Trophoblast cell (in vitro differentiated cells and primary cell): ENCODE data around the gene ZNF141.
"Not testable (repeated sequence)": the region's sequence is repeated elsewhere in the genome, so short reads cannot be mapped to it uniquely, and the experiment has no call there.

Experiments
- DNase-seq, 2 donors: peaks; one replicate each; pipeline ENCODE4 v3.0.0-alpha.2; 2016
- H2AFZ ChIP-seq: 2 replicates; pipeline ENCODE4 v1.6.1; 2013; ENCODE audit warnings: low read length, moderate library complexity, mild to moderate bottlenecking; ENCODE audit not compliant: insufficient read depth, poor library complexity
- H2AK5ac ChIP-seq: 2 replicates; pipeline ENCODE4 v1.6.1; 2013; ENCODE audit warnings: mild to moderate bottlenecking, low read length
- H2BK120ac ChIP-seq: 2 replicates; pipeline ENCODE4 v1.6.1; 2013; ENCODE audit warnings: low read length, mild to moderate bottlenecking, moderate library complexity; ENCODE audit not compliant: insufficient read depth, poor library complexity
- H2BK12ac ChIP-seq: 2 replicates; pipeline ENCODE4 v1.6.1; 2013; ENCODE audit warnings: mild to moderate bottlenecking, low read length, moderate library complexity
- H2BK5ac ChIP-seq: 2 replicates; pipeline ENCODE4 v1.6.1; 2013; ENCODE audit warnings: low read length, low read depth, moderate library complexity, mild to moderate bottlenecking; ENCODE audit not compliant: poor library complexity
- H3K14ac ChIP-seq: 2 replicates; pipeline ENCODE4 v1.6.1; 2013; ENCODE audit warnings: mild to moderate bottlenecking, low read length
- H3K18ac ChIP-seq: 2 replicates; pipeline ENCODE4 v1.6.1; 2013; ENCODE audit warnings: mild to moderate bottlenecking, low read length
- H3K23ac ChIP-seq: 2 replicates; pipeline ENCODE4 v1.6.1; 2013; ENCODE audit warnings: low read length
- H3K27ac ChIP-seq: 2 replicates; pipeline ENCODE4 v1.5.1; 2013; ENCODE audit warnings: low read depth, mild to moderate bottlenecking, inconsistent platforms, low read length, moderate library complexity
- H3K27me3 ChIP-seq: 2 replicates; pipeline ENCODE4 v1.6.1; 2013; ENCODE audit warnings: inconsistent platforms, mild to moderate bottlenecking, low read length, moderate library complexity; ENCODE audit not compliant: insufficient read depth
- H3K36me3 ChIP-seq, 2 experiments: 1 replicate in 1 of 2; 2 replicates in 1 of 2; pipeline ENCODE4 v1.6.1; 2013; ENCODE audit warnings: low read length in 2 of 2, mild to moderate bottlenecking in 2 of 2, moderate library complexity in 1 of 2; ENCODE audit not compliant: insufficient read depth in 2 of 2, control insufficient read depth in 1 of 2
- H3K4ac ChIP-seq: 2 replicates; pipeline ENCODE4 v1.6.1; 2013; ENCODE audit warnings: low read depth, mild to moderate bottlenecking, low read length, moderate library complexity
- H3K4me1 ChIP-seq, 2 experiments: 1 replicate in 1 of 2; 2 replicates in 1 of 2; pipeline ENCODE4 v1.6.1; 2013; ENCODE audit warnings: low read length in 2 of 2, mild to moderate bottlenecking in 2 of 2, moderate library complexity in 1 of 2; ENCODE audit not compliant: insufficient read depth in 2 of 2, control insufficient read depth in 1 of 2
- H3K4me2 ChIP-seq: 2 replicates; pipeline ENCODE4 v1.6.1; 2013; ENCODE audit warnings: inconsistent platforms, mild to moderate bottlenecking, low read length, moderate library complexity
- H3K4me3 ChIP-seq: 2 replicates; pipeline ENCODE4 v1.5.1; 2013; ENCODE audit warnings: mild to moderate bottlenecking, low read depth, low read length, inconsistent platforms
- H3K79me1 ChIP-seq: one replicate; pipeline ENCODE4 v1.6.1; 2013; ENCODE audit warnings: low read length
- H3K79me2 ChIP-seq: 2 replicates; pipeline ENCODE4 v1.6.1; 2013; ENCODE audit warnings: low read length, mild to moderate bottlenecking; ENCODE audit not compliant: control insufficient read depth, insufficient read depth, poor library complexity
- H3K9ac ChIP-seq: 2 replicates; pipeline ENCODE4 v1.6.1; 2013; ENCODE audit warnings: mild to moderate bottlenecking, low read length
- H3K9me3 ChIP-seq: 2 replicates; pipeline ENCODE4 v1.6.1; 2013; ENCODE audit warnings: low read depth, mild to moderate bottlenecking, control low read depth, inconsistent platforms, low read length; ENCODE audit not compliant: insufficient read depth
- H4K12ac ChIP-seq: 2 replicates; pipeline ENCODE4 v1.6.1; 2013; ENCODE audit warnings: low read depth, mild to moderate bottlenecking, low read length, moderate library complexity
- H4K8ac ChIP-seq: 2 replicates; pipeline ENCODE4 v1.6.1; 2013; ENCODE audit warnings: low read depth, mild to moderate bottlenecking, low read length, moderate library complexity
- H4K91ac ChIP-seq: one replicate; pipeline ENCODE4 v1.6.1; 2013; ENCODE audit warnings: low read depth, mild to moderate bottlenecking, low read length, moderate library complexity
- WGBS: extraction: QIAGEN DNeasy Blood & Tissue Kit; methylation state at CpG from one replicate; pipeline ENCODE4 v1.1.7; 2013; ENCODE audit warnings: missing lambda C conversion rate; ENCODE audit not compliant: insufficient read length, insufficient coverage; ENCODE audit errors: extremely low coverage; 5-methylcytosine and 5-hydroxymethylcytosine counted together

ZNF141 gene

GRCh38 chr4:386708-387105, 49.1 kb downstream of the ZNF141 start:
- H3K36me3 ChIP-seq, result peaks cover 0 to 2% of the 10 kb centered on the region in 2 experiments
- H4K8ac ChIP-seq, result no peak overlapping the region
- H3K4ac ChIP-seq, result no peak overlapping the region
- no peak overlapping the region for H3K18ac ChIP-seq
- no peaks in the 10 kb centered on the region for H3K79me1 ChIP-seq
- no peak for DNase-seq
- no peak overlapping the region for H3K23ac ChIP-seq
- H2AK5ac ChIP-seq, result no peak overlapping the region
- H3K9ac ChIP-seq, result no peak overlapping the region
- no peak overlapping the region for H3K27ac ChIP-seq
- H2BK12ac ChIP-seq, result no peak overlapping the region
- H2AFZ ChIP-seq, result no peak overlapping the region
- no peak overlapping the region for H3K4me3 ChIP-seq
- no peak overlapping the region for H4K91ac ChIP-seq
- no CpG with 5 or more reads among the region's 23 CpGs for WGBS
- no peaks in the 10 kb centered on the region for H3K4me1 ChIP-seq
- no peak overlapping the region for H4K12ac ChIP-seq
- no peak overlapping the region for H3K4me2 ChIP-seq
- H2BK120ac ChIP-seq, result no peak overlapping the region
- no peaks in the 10 kb centered on the region for H3K79me2 ChIP-seq
- H3K14ac ChIP-seq, result no peak overlapping the region
- no peaks in the 10 kb centered on the region for H3K27me3 ChIP-seq
- peaks cover 33% of the 10 kb centered on the region for H3K9me3 ChIP-seq
- no peak overlapping the region for H2BK5ac ChIP-seq

GRCh38 chr4:404006-404405, 66.4 kb downstream of the ZNF141 start:
- no peaks in the 10 kb centered on the region for H3K27me3 ChIP-seq
- no peak overlapping the region for H4K8ac ChIP-seq
- H3K14ac ChIP-seq, result no peak overlapping the region
- H3K4me3 ChIP-seq, result no peak overlapping the region
- peaks cover 0 to 2% of the 10 kb centered on the region in 2 experiments for H3K36me3 ChIP-seq
- H2BK120ac ChIP-seq, result no peak overlapping the region
- peaks cover 28% of the 10 kb centered on the region for H3K9me3 ChIP-seq
- no peak overlapping the region for H4K12ac ChIP-seq
- H3K18ac ChIP-seq, result no peak overlapping the region
- H2AK5ac ChIP-seq, result no peak overlapping the region
- no peak overlapping the region for H2BK5ac ChIP-seq
- H3K4me2 ChIP-seq, result no peak overlapping the region
- no peaks in the 10 kb centered on the region for H3K4me1 ChIP-seq
- DNase-seq, result no peak
- H3K4ac ChIP-seq, result no peak overlapping the region
- no peak overlapping the region for H3K27ac ChIP-seq
- no peak overlapping the region for H3K23ac ChIP-seq
- no peaks in the 10 kb centered on the region for H3K79me2 ChIP-seq
- no peak overlapping the region for H2BK12ac ChIP-seq
- H4K91ac ChIP-seq, result no peak overlapping the region
- no peak overlapping the region for H2AFZ ChIP-seq
- no peaks in the 10 kb centered on the region for H3K79me1 ChIP-seq
- H3K9ac ChIP-seq, result no peak overlapping the region
- WGBS, result no CpG with 5 or more reads among the region's 20 CpGs

GRCh38 chr4:408321-408720, 70.7 kb downstream of the ZNF141 start:
- H3K27me3 ChIP-seq, result not testable (repeated sequence)
- 100% methylated on average over 1 of the region's 6 CpGs for WGBS

DNA sequence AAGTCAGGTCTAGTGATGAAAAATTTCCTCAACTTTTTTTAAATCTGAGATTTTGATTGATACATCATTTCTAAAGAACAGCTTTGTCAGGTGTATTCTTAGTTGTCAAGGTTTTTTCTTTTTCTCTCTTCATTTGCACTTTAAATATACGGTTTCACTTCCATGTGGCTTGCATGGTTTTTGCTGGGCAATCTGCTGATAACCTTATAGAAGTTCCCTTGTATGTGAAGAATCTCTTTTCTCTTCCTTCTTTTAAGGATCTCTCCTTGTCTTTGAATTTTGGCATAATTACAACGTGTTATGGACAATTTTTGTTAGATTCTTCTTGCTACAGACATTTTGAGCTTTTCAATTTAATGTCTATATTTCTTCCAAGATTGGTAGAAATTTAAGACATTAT, 85.0 kb downstream of the ZNF141 start:
- H3K23ac ChIP-seq, result no peak overlapping the region
- no peak overlapping the region for H4K12ac ChIP-seq
- WGBS, result no CpG with 5 or more reads among the region's 2 CpGs
- no peak overlapping the region for H3K4me2 ChIP-seq
- H3K4ac ChIP-seq, result no peak overlapping the region
- no peaks in the 10 kb centered on the region for H3K27me3 ChIP-seq
- H4K8ac ChIP-seq, result no peak overlapping the region
- H4K91ac ChIP-seq, result no peak overlapping the region
- DNase-seq, result no peak
- no peak overlapping the region for H3K18ac ChIP-seq
- no peak overlapping the region for H3K4me3 ChIP-seq
- H3K79me2 ChIP-seq, result no peaks in the 10 kb centered on the region
- H2BK12ac ChIP-seq, result no peak overlapping the region
- no peak overlapping the region for H3K9ac ChIP-seq
- no peak overlapping the region for H2AFZ ChIP-seq
- H3K4me1 ChIP-seq, result no peaks in the 10 kb centered on the region
- H3K36me3 ChIP-seq, result peaks cover 6 to 9% of the 10 kb centered on the region in 2 experiments
- no peak overlapping the region for H2BK5ac ChIP-seq
- H3K27ac ChIP-seq, result no peak overlapping the region
- no peaks in the 10 kb centered on the region for H3K79me1 ChIP-seq
- peaks cover 25% of the 10 kb centered on the region for H3K9me3 ChIP-seq
- no peak overlapping the region for H2AK5ac ChIP-seq
- H3K14ac ChIP-seq, result no peak overlapping the region
- H2BK120ac ChIP-seq, result no peak overlapping the region

More at GRCh38 chr4:408321-408720, 70.7 kb downstream of the ZNF141 start:
- H3K23ac ChIP-seq, H3K79me1 ChIP-seq, H3K9ac ChIP-seq, H4K91ac ChIP-seq, H3K36me3 ChIP-seq, H2AK5ac ChIP-seq, H3K79me2 ChIP-seq, H3K27ac ChIP-seq, DNase-seq, H2BK120ac ChIP-seq, H3K14ac ChIP-seq, H3K4ac ChIP-seq, H3K4me2 ChIP-seq, H2AFZ ChIP-seq, H4K8ac ChIP-seq, H3K4me1 ChIP-seq, H3K18ac ChIP-seq, H4K12ac ChIP-seq, H2BK5ac ChIP-seq, H2BK12ac ChIP-seq, H3K4me3 ChIP-seq: not testable (repeated sequence)
- H3K9me3 ChIP-seq, result peaks cover 27% of the 10 kb centered on the region
